ENCODE results near the gene RGS2.

RGS2 gene

DNA sequence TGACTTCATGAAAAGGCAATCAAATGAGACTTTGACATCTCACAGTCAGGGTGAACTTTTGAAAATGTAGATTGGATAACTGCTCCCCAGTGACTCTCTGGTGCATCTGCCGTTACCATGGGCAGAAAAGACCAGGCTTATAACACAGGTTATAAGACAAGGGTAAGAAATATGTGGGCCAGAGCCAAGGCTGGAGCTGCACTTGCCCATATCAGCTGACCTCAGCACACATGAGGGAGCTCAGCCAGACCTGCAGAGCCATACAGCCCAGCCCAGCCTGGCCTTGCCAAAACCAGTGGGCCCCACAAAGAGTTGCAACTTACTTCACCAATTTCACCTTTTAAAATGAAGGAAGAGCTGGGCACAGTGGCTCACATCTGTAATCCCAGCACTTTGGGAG, 11.7 kb upstream of the RGS2 start:
- DNase-seq = no peak

GRCh38 chr1:192797891-192798290, 10.9 kb upstream of the RGS2 start:
- no peak for DNase-seq

- no peak for DNase-seq
These were observed 7.4 kb upstream of the RGS2 start for GRCh38 chr1:192801451-192801850.

DNA sequence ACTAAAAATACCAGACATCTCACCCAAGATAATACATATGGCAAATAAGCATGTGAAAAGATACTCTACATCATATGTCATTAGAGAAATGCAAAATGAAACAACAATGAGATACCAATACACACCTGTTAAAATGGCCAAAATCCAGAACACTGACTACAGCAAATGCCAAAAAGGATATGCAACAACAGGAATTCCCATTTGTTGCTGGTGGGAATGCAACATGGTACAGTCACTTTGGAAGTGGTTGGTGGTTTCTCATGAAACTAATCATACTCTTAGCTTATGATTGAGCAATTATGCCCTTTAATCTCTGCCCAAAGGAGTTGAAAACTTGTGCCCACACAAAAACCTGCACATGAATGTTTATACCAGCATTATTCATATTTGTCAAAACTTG, 6.4 kb upstream of the RGS2 start:
- DNase-seq = no peak

- DNase-seq = no peak
These were observed 5.3 kb upstream of the RGS2 start for GRCh38 chr1:192803501-192803900.

GRCh38 chr1:192805832-192806323, 3.0 kb upstream of the RGS2 start:
- peak; percentile 23 for DNase-seq

GRCh38 chr1:192807211-192808162, 1.4 kb upstream of the RGS2 start:
- DNase-seq = no peak

DNA sequence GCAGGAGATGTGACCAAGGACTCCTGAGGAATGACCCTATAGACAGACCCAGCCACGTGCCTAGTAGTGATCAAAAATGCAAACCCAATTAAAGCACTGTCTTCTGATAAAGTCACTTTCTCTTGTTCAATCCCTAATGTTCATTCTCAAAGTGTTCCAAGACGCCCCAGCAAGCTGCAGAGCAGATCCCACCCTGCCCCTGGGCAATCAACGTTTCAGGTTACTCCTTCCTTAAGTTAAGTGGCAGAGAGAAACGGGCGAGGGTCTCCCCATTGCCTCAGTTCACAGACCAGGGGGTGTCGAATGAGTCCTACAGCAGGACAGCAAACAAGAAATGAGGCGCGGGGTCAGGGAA, 699 bp upstream of the RGS2 start:
- no peak for DNase-seq

DNA sequence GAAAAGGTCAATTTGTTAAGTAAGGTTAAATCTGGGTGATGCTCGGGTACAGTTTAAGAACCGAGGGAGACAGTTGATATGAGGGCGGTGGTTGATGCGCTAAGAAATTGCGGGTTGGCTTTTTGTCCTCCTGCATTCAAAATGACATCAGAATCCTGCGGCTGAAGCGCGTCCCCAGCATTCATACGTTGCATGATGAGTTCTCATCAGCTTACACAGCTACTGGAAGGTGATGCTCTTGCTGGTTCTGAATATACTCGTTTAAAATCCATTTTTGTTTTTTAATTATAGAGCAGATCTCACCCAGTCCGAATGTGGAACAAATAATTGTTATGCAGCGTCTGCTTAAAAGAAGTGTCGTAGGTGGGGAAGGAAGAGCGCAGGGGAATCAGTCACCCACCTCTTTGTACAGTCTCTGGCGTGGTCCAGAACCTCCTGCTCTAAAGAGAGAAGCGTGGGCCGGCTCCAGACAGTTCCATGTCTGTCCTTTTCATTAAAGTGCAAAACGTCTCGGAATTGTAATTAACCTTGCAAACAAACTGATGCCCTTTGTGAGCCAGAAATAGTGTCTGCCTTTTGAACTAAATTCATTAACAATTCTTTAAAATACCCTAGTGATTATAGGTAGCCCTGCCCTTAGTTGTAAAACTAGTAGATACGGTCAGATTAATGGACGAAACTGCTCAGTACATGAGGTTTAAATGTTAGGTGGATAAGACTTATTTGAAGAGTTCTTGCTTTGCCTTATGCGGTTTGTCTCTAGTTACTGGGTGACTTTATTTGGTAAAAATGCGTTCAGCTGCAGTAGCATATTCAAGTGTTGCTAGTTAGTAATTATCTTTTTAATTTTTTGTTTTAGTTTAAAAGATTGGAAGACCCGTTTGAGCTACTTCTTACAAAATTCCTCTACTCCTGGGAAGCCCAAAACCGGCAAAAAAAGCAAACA, 741 bp downstream of the RGS2 start:
- peak; percentile 56 for DNase-seq

GRCh38 chr1:192810253-192810880, 1.5 kb downstream of the RGS2 start:
- no peak for DNase-seq

DNA sequence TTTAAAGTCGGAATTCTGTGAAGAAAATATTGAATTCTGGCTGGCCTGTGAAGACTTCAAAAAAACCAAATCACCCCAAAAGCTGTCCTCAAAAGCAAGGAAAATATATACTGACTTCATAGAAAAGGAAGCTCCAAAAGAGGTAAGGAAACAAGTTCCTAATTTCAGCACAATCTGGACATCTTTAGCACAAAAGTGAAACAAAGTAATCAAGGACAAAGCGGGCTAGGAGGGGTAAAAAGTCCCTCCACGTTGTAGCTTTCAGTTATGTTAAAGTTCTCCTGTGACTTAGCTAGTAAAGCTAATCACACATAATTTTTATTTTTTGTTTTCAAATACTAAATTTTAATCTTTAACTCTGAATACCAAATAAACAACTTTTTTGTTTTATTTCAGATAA, 2.2 kb downstream of the RGS2 start:
- no peak for DNase-seq

DNA sequence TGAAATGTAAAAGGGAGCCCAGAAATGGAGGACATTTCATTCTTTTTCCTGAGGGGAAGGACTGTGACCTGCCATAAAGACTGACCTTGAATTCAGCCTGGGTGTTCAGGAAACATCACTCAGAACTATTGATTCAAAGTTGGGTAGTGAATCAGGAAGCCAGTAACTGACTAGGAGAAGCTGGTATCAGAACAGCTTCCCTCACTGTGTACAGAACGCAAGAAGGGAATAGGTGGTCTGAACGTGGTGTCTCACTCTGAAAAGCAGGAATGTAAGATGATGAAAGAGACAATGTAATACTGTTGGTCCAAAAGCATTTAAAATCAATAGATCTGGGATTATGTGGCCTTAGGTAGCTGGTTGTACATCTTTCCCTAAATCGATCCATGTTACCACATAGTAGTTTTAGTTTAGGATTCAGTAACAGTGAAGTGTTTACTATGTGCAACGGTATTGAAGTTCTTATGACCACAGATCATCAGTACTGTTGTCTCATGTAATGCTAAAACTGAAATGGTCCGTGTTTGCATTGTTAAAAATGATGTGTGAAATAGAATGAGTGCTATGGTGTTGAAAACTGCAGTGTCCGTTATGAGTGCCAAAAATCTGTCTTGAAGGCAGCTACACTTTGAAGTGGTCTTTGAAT, 2.9 kb downstream of the RGS2 start:
- DNase-seq = no peak

GRCh38 chr1:192812420-192813209, 3.8 kb downstream of the RGS2 start:
- DNase-seq = no peak

DNA sequence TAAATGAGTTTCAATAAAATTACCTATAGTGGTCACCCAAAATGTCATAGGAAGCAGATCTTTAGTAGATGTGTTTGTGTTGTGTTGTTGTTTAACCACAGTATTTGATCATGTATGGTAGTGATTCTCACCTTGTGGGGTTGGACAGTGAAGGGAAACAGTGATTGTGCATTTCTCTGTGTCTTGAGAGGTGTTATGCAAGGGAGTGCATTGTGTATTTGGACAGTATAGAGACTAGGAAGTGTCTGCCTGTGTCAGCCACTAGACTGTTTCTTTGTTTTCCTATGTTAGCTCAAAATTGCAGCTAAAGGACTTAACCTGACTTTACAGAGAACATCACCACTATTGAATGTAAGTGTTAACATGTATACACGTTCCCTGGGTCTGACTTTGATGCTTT, 6.0 kb downstream of the RGS2 start:
- DNase-seq = no peak

- no peak for DNase-seq
These were observed 8.4 kb downstream of the RGS2 start for GRCh38 chr1:192817246-192817645.

DNA sequence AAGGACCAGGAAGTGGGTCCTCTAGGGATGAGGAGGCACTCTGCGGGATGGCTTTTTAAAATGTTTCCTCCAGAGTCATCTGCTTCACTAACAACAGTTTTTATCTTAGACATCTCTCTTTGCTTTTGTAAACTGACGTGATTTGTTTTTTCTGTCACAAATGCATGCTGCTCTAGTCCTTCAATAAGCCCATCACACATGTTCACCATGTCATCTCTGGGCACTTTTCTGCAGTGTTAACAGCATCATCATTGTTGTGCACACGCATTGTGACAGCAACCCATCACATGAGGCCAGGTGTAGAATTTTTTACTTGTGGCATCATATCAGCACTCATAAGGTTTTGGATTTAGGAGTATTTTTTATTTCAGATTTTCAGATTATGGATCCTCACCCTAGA, 12.5 kb downstream of the RGS2 start:
- no peak for DNase-seq

DNA sequence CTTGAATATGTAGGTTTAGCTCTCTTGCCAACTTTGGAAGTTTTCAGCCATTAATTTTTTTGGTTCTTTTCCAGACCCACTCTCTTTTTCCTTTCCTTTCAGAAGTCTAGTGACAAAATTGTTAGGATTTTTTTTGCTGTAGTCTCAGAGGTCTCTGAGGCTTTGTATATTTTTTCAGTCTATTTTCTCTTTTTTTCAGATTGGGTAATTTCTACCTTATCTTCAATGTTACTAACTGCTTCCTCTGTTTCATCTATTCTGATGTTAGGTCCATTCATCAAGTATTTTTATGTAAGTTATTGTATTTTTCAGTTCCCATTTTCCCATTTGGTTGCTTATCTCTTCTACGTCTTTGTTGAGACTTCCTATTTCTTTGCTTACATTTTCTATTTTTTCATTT, 15.7 kb downstream of the RGS2 start:
- no peak for DNase-seq

DNA sequence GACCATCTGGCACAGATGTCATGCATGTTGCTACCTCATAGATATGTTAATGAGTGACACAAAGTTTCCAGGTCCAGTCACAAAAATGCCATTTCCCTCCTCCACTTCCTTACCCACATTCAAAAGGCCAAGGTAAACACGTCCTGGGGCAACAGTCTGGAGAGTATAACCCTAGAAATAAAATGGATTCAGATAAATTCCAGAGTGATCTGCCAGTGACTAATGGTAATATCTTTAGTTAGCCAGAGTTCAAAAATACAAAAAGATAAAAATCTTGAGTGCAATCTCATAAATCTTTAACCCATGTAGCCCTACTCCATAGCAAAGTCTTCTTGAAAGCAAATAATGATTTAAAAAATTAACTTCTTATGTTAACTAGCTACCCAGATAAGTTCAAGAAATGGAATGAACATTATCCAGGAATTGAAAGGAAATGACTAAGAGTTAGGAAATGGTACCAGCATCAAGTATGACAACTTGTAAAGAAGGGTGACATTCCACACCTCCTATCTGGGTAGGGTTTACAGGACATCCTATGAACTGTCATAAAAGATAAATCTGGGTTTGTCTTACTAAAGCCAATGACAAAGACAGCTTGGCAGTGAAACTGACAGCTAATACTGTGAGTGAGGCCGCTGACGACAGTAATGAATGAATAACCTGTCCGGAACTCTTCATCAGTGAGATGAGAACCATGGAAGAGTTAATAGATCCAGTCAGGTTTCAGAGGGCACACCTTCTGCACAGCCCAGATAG, 18.1 kb downstream of the RGS2 start:
- no peak for DNase-seq

- DNase-seq = no peak
These were observed 21.9 kb downstream of the RGS2 start for GRCh38 chr1:192830595-192831246.

GRCh38 chr1:192831706-192832355, 23.0 kb downstream of the RGS2 start:
- no peak for DNase-seq

All from COR-L47 (cell line).